HG03139 (cell line): ENCODE measurements around the gene RETSAT.
"Not testable (repeated sequence)": the region's sequence is repeated elsewhere in the genome, so short reads cannot be mapped to it uniquely, and the experiment has no call there.

Source experiments
- ATAC-seq: cut with Tn5 transposase; IDR thresholded peaks from one replicate; pipeline ENCODE4 v1.9.1; 2021; ENCODE audit not compliant: unreplicated experiment

RETSAT gene

GRCh38 chr2:85380048-85380447, 25.7 kb upstream of the RETSAT start:
- no peak for ATAC-seq

GRCh38 chr2:85378257-85378656, 23.9 kb upstream of the RETSAT start:
- ATAC-seq = no peak

GRCh38 chr2:85377083-85377482, 22.8 kb upstream of the RETSAT start:
- ATAC-seq = no peak

- ATAC-seq = no peak
Measured at GRCh38 chr2:85376291-85377065, 22.1 kb upstream of the RETSAT start.

- ATAC-seq = no peak
Measured at GRCh38 chr2:85371045-85371444, 16.7 kb upstream of the RETSAT start.

- ATAC-seq = no peak
Measured at GRCh38 chr2:85369500-85369899, 15.2 kb upstream of the RETSAT start.

GRCh38 chr2:85368921-85369320, 14.6 kb upstream of the RETSAT start:
- ATAC-seq = no peak

GRCh38 chr2:85367180-85367579, 12.9 kb upstream of the RETSAT start:
- ATAC-seq = no peak

- not testable (repeated sequence) for ATAC-seq
Measured at GRCh38 chr2:85362653-85363387, 8.5 kb upstream of the RETSAT start.

GRCh38 chr2:85357736-85358135, 3.4 kb upstream of the RETSAT start:
- no peak for ATAC-seq

- ATAC-seq = no peak
Measured at GRCh38 chr2:85356186-85356585, 1.9 kb upstream of the RETSAT start.

- no peak for ATAC-seq
Measured at GRCh38 chr2:85355521-85355920, 1.2 kb upstream of the RETSAT start.

- ATAC-seq = no peak
Measured at GRCh38 chr2:85355073-85355410, 714 bp upstream of the RETSAT start.

- ATAC-seq = no peak
Measured at GRCh38 chr2:85353876-85354285, 447 bp downstream of the RETSAT start.

GRCh38 chr2:85347599-85347998, 6.7 kb downstream of the RETSAT start:
- no peak for ATAC-seq

GRCh38 chr2:85344356-85344954, 9.9 kb downstream of the RETSAT start:
- ATAC-seq = no peak

- ATAC-seq = not testable (repeated sequence)
Measured at GRCh38 chr2:85343207-85343895, 11.0 kb downstream of the RETSAT start.

- no peak for ATAC-seq
Measured at GRCh38 chr2:85342156-85342555, 12.2 kb downstream of the RETSAT start.

GRCh38 chr2:85341269-85342029, 12.9 kb downstream of the RETSAT start:
- ATAC-seq = no peak

- no peak for ATAC-seq
Measured at GRCh38 chr2:85340034-85340892, 14.1 kb downstream of the RETSAT start.
